ENCODE measurements around the gene MBD1.
A peak's percentile ranks its signal among the peaks of the same experiment; 100 is the strongest.

DNA sequence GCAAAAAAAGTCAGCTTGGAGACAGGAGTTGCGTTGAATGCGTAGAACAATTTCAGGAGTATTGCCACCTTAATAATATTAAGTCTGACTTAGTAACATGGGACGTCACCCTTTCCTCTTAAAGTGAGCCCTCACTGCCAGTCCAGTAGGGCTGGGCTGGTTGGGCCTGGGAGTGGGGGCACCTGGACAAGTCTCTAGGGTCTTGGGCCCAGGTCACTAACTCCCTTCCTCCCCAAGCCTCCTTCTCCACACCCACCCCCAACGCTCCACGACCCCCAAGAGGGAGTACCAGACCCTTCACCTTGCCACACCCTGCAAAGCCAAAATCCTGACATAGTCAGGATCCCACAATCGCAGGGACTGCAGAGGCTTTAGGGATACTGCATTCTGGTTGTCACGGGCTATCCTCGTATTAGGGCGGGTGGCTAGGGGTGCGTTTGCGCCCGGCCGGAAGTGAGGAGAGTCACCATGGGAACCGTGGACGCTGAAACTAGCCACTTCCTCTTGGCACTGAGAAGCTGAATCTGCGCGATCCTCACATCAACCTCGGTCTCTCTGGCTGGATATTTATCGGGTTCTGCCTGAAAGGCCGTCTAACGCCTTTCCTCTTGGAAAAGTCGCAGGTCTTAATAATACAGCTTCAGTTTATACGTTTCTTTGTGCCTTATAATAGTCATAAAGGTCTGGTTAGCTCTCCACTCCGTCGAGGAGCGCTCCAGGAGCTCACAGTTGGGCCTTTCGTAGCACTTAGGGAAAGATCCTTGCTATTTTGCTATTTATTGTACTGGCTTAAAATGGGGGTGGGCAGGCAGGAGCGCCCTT lies 16.5 kb upstream of the MBD1 start:
- TF ChIP-seq EZH2phosphoT487 (IDR thresholded peaks at IDR 0.05; ENCODE audit: borderline replicate concordance, low read depth) (no peak), FOXJ3 (CRISPR knock-in tag; IDR thresholded peaks at IDR 0.05) (no peak), SIN3A (IDR thresholded peaks at IDR 0.05; ENCODE audit: borderline replicate concordance, low read depth, low read length) (no peak), JUND (IDR thresholded peaks at IDR 0.05) (no peak), SMC3 (IDR thresholded peaks at IDR 0.05; ENCODE audit: low read depth, low read length) (no peak), EP300 (IDR thresholded peaks at IDR 0.05; ENCODE audit: borderline replicate concordance in 1 of 2, low read depth in 1 of 2, low read length in 1 of 2) (no peak), GABPA (IDR thresholded peaks at IDR 0.05; ENCODE audit: low read depth) (peak; percentile 82)
- TF ChIP-seq, protein P1, sequence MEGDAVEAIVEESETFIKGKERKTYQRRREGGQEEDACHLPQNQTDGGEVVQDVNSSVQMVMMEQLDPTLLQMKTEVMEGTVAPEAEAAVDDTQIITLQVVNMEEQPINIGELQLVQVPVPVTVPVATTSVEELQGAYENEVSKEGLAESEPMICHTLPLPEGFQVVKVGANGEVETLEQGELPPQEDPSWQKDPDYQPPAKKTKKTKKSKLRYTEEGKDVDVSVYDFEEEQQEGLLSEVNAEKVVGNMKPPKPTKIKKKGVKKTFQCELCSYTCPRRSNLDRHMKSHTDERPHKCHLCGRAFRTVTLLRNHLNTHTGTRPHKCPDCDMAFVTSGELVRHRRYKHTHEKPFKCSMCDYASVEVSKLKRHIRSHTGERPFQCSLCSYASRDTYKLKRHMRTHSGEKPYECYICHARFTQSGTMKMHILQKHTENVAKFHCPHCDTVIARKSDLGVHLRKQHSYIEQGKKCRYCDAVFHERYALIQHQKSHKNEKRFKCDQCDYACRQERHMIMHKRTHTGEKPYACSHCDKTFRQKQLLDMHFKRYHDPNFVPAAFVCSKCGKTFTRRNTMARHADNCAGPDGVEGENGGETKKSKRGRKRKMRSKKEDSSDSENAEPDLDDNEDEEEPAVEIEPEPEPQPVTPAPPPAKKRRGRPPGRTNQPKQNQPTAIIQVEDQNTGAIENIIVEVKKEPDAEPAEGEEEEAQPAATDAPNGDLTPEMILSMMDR (IDR thresholded peaks at IDR 0.05), result no peak
- TF ChIP-seq, protein P2, sequence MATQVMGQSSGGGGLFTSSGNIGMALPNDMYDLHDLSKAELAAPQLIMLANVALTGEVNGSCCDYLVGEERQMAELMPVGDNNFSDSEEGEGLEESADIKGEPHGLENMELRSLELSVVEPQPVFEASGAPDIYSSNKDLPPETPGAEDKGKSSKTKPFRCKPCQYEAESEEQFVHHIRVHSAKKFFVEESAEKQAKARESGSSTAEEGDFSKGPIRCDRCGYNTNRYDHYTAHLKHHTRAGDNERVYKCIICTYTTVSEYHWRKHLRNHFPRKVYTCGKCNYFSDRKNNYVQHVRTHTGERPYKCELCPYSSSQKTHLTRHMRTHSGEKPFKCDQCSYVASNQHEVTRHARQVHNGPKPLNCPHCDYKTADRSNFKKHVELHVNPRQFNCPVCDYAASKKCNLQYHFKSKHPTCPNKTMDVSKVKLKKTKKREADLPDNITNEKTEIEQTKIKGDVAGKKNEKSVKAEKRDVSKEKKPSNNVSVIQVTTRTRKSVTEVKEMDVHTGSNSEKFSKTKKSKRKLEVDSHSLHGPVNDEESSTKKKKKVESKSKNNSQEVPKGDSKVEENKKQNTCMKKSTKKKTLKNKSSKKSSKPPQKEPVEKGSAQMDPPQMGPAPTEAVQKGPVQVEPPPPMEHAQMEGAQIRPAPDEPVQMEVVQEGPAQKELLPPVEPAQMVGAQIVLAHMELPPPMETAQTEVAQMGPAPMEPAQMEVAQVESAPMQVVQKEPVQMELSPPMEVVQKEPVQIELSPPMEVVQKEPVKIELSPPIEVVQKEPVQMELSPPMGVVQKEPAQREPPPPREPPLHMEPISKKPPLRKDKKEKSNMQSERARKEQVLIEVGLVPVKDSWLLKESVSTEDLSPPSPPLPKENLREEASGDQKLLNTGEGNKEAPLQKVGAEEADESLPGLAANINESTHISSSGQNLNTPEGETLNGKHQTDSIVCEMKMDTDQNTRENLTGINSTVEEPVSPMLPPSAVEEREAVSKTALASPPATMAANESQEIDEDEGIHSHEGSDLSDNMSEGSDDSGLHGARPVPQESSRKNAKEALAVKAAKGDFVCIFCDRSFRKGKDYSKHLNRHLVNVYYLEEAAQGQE (IDR thresholded peaks at IDR 0.05; ENCODE audit: low read depth, low read length), result no peak

Data from SK-N-SH (cell line).